Measurements from ENCODE around the gene SMURF1. TPM values are rescaled to one million over a fixed set of nuclear protein-coding genes. Genes with fewer than 3 reads are reported as not detected.

Gene SMURF1
- total RNA-seq, 3 donors from 2014 or later (not counting 1 experiment from before 2014, with no cell fraction given) = 33.3 to 34.7 (median 34.2) TPM

GRCh38 chr7:98978672-98979071, 165.2 kb downstream of the SMURF1 start:
- Histone ChIP-seq H3K9me3 (ENCODE audit: control insufficient read depth, insufficient read depth, low read length) (no peaks in the 10 kb centered on the region), H3K27ac (ENCODE audit: low read length) (no peak overlapping the region), H3K4me3 (ENCODE audit: low read length) (no peak overlapping the region), H3K36me3 (ENCODE audit: control insufficient read depth, insufficient read depth, low read length) (peaks cover 86% of the 10 kb centered on the region), H3K27me3 (ENCODE audit: control insufficient read depth, insufficient read depth, low read length) (no peaks in the 10 kb centered on the region), H3K4me1 (ENCODE audit: control insufficient read depth, insufficient read depth, low read length) (no peaks in the 10 kb centered on the region)
- Mint-ChIP-seq H3K4me3 (no peak overlapping the region), H3K9me3 (no peaks in the 10 kb centered on the region), H3K27ac (no peak overlapping the region), H3K36me3 (peaks cover 37% of the 10 kb centered on the region), H3K27me3 (ENCODE audit: low read depth in 2 of 2) (no peaks in the 10 kb centered on the region), H3K4me1 (no peaks in the 10 kb centered on the region)
- TF ChIP-seq CTCF (IDR thresholded peaks at IDR 0.05) = no peak
- DNase-seq (no peak), ATAC-seq (no peak)
- 98% methylated on average over 9 of the region's 9 CpGs for WGBS (ENCODE audit: insufficient coverage)
- intact Hi-C loops (cut with micrococcal nuclease) = no loop called here

Other genes starting within 250 kb of the SMURF1 start
- not detected for gene KPNA7, start 64.0 kb upstream of the SMURF1 start, total RNA-seq
- gene MYH16, start 128.7 kb upstream of the SMURF1 start, total RNA-seq = not detected
- 10 to 100 TPM; 38.1 to 48.1 (median 47.9) TPM for gene ARPC1A, start 181.8 kb upstream of the SMURF1 start, total RNA-seq
- 100 to 1,000 TPM; 161 to 184 (median 179) TPM for gene ARPC1B, start 230.6 kb upstream of the SMURF1 start, total RNA-seq